Type B pancreatic cell (in vitro differentiated cells): ENCODE data around the gene WDSUB1. TPM values are rescaled to one million over a fixed set of nuclear protein-coding genes. Genes with fewer than 3 reads are reported as not detected.
A peak's percentile ranks its signal among the peaks of the same experiment; 100 is the strongest.

Source experiments
- DNase-seq: peaks from one replicate; pipeline ENCODE4 v3.0.0; 2021; ENCODE audit warnings: mixed read lengths; ENCODE audit not compliant: unreplicated experiment; ENCODE audit errors: extremely low spot score
- H3K27ac Mint-ChIP-seq: 2 replicates; pipeline ENCODE4 v1.8.0; 2021; ENCODE audit warnings: mild to moderate bottlenecking, mixed read lengths
- H3K27me3 Mint-ChIP-seq: 2 replicates; pipeline ENCODE4 v1.8.0; 2021; ENCODE audit warnings: mixed read lengths
- H3K36me3 Mint-ChIP-seq: 2 replicates; pipeline ENCODE4 v1.8.0; 2021; ENCODE audit warnings: mixed read lengths
- H3K4me1 Mint-ChIP-seq: one replicate; pipeline ENCODE4 v1.8.0; 2021; ENCODE audit warnings: mixed read lengths; ENCODE audit not compliant: unreplicated experiment
- H3K4me3 Mint-ChIP-seq: 2 replicates; pipeline ENCODE4 v1.8.0; 2021; ENCODE audit warnings: mild to moderate bottlenecking, mixed read lengths
- H3K9me3 Mint-ChIP-seq: 2 replicates; pipeline ENCODE4 v1.8.0; 2021; ENCODE audit warnings: mixed read lengths
- total RNA-seq: library from RNA; stranded (reverse); gene quantifications from 2 replicates; pipeline ENCODE4 v1.2.1, GENCODE V29; 2021; ENCODE audit warnings: low replicate concordance
- TF ChIP-seq, protein P1 (sequence below): fragments of 200-600 bp; sonication (generic); conservative IDR thresholded peaks from 2 replicates; pipeline ENCODE4 v1.5.0; 2021; ENCODE audit warnings: antibody characterized with exemption, mild to moderate bottlenecking

The WDSUB1 gene
- total RNA-seq, 1 donor from 2014 or later, result 9.5 TPM

DNA sequence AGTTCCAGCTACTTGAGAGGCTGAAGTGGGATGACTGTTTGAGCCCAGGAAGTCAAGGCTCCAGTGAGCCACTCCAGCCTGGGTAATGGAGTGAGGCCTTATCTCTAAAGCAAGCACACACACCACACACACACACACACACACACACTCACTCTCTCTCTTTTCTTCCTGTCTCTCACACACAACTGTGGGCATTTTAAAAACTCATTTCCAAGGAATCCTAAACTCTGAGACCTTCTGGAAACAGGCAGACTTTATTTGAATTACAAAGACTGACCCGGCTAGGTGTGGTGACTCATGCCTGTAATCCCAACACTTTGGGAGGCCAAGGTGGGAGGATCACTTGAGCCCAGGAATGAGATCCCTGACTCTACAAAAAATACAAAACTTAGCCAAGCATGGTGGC lies 21.3 kb downstream of the WDSUB1 start:
- H3K27ac Mint-ChIP-seq, result no peak overlapping the region
- H3K36me3 Mint-ChIP-seq, result peaks cover 5% of the 10 kb centered on the region

DNA sequence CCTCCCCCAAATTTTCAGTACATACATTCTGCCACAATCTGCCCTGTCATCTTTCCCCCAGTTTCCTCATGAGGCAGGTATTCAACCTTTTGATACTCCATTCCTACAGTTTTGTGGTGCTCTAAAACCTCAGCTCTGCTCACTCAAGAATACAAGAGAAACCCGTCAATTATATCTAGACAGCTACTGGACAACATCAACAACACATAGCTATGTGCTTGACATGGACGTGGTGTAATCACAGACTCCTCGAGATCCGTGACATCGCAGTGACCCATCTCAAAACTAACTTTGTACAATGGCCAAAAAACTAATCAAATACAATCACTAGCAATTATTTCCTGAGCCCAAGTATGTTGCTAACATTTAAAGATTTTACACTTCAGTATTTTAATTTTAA lies 23.6 kb downstream of the WDSUB1 start:
- H3K4me1 Mint-ChIP-seq, result peaks cover 21% of the 10 kb centered on the region
- no peak overlapping the region for H3K4me3 Mint-ChIP-seq
- peak overlapping the region; percentile 23 for H3K27ac Mint-ChIP-seq
- H3K27me3 Mint-ChIP-seq, result no peaks in the 10 kb centered on the region
- H3K36me3 Mint-ChIP-seq, result peaks cover 5% of the 10 kb centered on the region
- TF ChIP-seq, protein P1, sequence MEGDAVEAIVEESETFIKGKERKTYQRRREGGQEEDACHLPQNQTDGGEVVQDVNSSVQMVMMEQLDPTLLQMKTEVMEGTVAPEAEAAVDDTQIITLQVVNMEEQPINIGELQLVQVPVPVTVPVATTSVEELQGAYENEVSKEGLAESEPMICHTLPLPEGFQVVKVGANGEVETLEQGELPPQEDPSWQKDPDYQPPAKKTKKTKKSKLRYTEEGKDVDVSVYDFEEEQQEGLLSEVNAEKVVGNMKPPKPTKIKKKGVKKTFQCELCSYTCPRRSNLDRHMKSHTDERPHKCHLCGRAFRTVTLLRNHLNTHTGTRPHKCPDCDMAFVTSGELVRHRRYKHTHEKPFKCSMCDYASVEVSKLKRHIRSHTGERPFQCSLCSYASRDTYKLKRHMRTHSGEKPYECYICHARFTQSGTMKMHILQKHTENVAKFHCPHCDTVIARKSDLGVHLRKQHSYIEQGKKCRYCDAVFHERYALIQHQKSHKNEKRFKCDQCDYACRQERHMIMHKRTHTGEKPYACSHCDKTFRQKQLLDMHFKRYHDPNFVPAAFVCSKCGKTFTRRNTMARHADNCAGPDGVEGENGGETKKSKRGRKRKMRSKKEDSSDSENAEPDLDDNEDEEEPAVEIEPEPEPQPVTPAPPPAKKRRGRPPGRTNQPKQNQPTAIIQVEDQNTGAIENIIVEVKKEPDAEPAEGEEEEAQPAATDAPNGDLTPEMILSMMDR, result no peak
- no peaks in the 10 kb centered on the region for H3K9me3 Mint-ChIP-seq
- no peak for DNase-seq

More for the DNA sequence above, 21.3 kb downstream of the WDSUB1 start:
- Mint-ChIP-seq H3K4me1 (peaks cover 21% of the 10 kb centered on the region), H3K4me3 (no peak overlapping the region), H3K27me3 (no peaks in the 10 kb centered on the region), H3K9me3 (no peaks in the 10 kb centered on the region)
- TF ChIP-seq, protein P1, result no peak
- DNase-seq, result no peak

DNA sequence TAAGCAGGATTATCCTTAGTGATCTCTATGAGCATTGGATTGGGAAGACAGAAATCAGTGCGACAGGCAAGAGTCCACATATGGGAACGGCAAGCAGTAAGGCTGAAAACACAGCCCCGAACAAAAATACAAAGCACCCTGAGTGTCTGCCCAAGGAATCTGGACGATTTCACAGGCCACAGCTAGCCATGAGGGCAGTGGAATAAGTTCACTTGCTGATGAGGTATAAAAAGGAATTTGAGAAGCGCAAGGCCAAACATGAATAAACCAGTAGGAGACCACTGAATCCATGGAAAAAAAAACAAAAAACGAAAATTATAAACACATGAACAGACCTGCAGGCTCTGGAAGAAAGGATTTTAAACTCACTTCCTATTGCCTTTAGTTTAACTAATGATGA lies 24.3 kb downstream of the WDSUB1 start:
- peaks cover 5% of the 10 kb centered on the region for H3K36me3 Mint-ChIP-seq
- TF ChIP-seq, protein P1, result no peak
- no peaks in the 10 kb centered on the region for H3K27me3 Mint-ChIP-seq
- no peaks in the 10 kb centered on the region for H3K9me3 Mint-ChIP-seq
- peaks cover 21% of the 10 kb centered on the region for H3K4me1 Mint-ChIP-seq
- DNase-seq, result no peak
- H3K4me3 Mint-ChIP-seq, result no peak overlapping the region
- no peak overlapping the region for H3K27ac Mint-ChIP-seq

DNA sequence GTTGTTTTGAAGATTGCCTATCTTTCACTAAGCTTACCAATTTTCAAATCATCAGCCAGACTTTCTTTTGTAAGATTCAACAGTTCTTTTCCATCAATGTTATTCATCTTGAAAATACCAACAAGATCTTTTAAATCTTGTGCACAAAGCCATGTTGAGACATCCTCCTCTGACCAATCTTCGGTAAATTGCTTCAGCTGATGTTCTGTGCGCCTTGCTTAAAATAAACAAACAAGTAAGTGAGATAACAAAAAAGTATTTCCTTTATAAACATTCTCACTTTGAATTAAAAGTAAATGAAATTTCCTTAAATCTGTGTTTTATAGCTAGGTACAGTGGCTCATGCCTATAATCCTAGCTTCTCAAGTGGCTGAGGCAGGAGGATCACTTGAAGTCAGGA lies 30.3 kb downstream of the WDSUB1 start:
- no peaks in the 10 kb centered on the region for H3K9me3 Mint-ChIP-seq
- H3K27ac Mint-ChIP-seq, result no peak overlapping the region
- H3K36me3 Mint-ChIP-seq, result peaks cover 15% of the 10 kb centered on the region
- no peaks in the 10 kb centered on the region for H3K27me3 Mint-ChIP-seq
- no peak for DNase-seq
- H3K4me3 Mint-ChIP-seq, result no peak overlapping the region
- no peaks in the 10 kb centered on the region for H3K4me1 Mint-ChIP-seq
- TF ChIP-seq, protein P1, result no peak

DNA sequence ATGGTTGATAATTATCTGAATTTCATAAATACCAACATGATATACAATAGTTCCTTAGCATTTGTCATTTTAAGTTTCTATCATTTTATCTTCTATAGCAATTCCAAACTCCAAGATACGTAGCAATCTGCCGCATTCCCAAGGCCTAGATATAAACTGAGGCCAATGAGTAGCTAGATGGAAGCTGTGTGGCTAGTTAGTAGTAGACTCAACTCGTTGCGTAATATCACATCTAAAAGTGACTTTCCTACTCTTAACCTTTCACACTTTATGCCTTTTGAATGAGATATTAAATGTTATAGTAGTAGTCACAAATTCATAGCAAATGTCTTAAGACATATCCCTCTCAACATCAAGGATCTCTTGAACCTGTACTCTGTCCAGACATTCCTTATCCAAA lies 33.6 kb downstream of the WDSUB1 start:
- no peaks in the 10 kb centered on the region for H3K27me3 Mint-ChIP-seq
- DNase-seq, result no peak
- peaks cover 24% of the 10 kb centered on the region for H3K36me3 Mint-ChIP-seq
- TF ChIP-seq, protein P1, result no peak
- H3K4me3 Mint-ChIP-seq, result no peak overlapping the region
- H3K27ac Mint-ChIP-seq, result no peak overlapping the region
- no peaks in the 10 kb centered on the region for H3K4me1 Mint-ChIP-seq
- no peaks in the 10 kb centered on the region for H3K9me3 Mint-ChIP-seq
